ENCODE data around the gene SLC5A5.

DNA sequence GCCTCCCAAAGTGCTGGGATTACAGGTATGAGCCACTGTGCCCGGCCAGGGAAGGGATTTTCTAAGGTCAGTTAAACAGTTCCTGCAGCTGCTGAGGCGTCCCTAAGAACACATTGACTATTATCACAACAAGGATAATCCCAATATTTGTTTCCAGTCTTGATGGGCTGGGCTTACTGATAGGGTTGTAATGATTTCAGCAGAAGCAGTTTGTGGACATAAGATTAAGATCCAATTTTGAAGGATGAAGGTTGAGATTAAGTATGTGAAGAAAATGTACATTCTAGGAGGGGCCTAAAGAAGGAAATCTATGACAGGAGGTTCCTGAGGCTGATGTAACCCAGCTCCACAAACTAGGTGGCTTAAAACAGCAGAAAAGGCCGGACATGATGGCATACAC is 50.4 kb downstream of the SLC5A5 start:
- TF ChIP-seq, protein P1, sequence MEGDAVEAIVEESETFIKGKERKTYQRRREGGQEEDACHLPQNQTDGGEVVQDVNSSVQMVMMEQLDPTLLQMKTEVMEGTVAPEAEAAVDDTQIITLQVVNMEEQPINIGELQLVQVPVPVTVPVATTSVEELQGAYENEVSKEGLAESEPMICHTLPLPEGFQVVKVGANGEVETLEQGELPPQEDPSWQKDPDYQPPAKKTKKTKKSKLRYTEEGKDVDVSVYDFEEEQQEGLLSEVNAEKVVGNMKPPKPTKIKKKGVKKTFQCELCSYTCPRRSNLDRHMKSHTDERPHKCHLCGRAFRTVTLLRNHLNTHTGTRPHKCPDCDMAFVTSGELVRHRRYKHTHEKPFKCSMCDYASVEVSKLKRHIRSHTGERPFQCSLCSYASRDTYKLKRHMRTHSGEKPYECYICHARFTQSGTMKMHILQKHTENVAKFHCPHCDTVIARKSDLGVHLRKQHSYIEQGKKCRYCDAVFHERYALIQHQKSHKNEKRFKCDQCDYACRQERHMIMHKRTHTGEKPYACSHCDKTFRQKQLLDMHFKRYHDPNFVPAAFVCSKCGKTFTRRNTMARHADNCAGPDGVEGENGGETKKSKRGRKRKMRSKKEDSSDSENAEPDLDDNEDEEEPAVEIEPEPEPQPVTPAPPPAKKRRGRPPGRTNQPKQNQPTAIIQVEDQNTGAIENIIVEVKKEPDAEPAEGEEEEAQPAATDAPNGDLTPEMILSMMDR (IDR thresholded peaks at IDR 0.05 in 2 of 3, conservative IDR thresholded peaks at IDR 0.05 in 1 of 3; ENCODE audit: control insufficient read depth in 2 of 3, extremely low read depth in 1 of 3, insufficient read depth in 1 of 3, low read depth in 3 of 3, low read length in 3 of 3), result no peak
- TF ChIP-seq WRNIP1 (IDR thresholded peaks at IDR 0.05; ENCODE audit: borderline replicate concordance, low read depth, low read length) (no peak), CBFB (IDR thresholded peaks at IDR 0.05; ENCODE audit: low read depth) (no peak), CHD4 (IDR thresholded peaks at IDR 0.05) (no peak), POLR2A (IDR thresholded peaks at IDR 0.05; ENCODE audit: low read depth, low read length) (no peak), ZZZ3 (IDR thresholded peaks at IDR 0.05; ENCODE audit: control insufficient read depth, insufficient read length, low read depth) (no peak), MXI1 (IDR thresholded peaks at IDR 0.05; ENCODE audit: low read depth, low read length) (no peak), BCL11A (IDR thresholded peaks at IDR 0.05; ENCODE audit: low read depth, low read length) (no peak), MTA3 (IDR thresholded peaks at IDR 0.05; ENCODE audit: borderline replicate concordance, low read length) (no peak), JUND (IDR thresholded peaks at IDR 0.05; ENCODE audit: low read depth, low read length) (no peak), MYB (IDR thresholded peaks at IDR 0.05; ENCODE audit: borderline replicate concordance, low read depth, low read length) (no peak), SREBF1 (IDR thresholded peaks at IDR 0.05; ENCODE audit: low read length) (no peak)
- TF ChIP-seq, protein P2, sequence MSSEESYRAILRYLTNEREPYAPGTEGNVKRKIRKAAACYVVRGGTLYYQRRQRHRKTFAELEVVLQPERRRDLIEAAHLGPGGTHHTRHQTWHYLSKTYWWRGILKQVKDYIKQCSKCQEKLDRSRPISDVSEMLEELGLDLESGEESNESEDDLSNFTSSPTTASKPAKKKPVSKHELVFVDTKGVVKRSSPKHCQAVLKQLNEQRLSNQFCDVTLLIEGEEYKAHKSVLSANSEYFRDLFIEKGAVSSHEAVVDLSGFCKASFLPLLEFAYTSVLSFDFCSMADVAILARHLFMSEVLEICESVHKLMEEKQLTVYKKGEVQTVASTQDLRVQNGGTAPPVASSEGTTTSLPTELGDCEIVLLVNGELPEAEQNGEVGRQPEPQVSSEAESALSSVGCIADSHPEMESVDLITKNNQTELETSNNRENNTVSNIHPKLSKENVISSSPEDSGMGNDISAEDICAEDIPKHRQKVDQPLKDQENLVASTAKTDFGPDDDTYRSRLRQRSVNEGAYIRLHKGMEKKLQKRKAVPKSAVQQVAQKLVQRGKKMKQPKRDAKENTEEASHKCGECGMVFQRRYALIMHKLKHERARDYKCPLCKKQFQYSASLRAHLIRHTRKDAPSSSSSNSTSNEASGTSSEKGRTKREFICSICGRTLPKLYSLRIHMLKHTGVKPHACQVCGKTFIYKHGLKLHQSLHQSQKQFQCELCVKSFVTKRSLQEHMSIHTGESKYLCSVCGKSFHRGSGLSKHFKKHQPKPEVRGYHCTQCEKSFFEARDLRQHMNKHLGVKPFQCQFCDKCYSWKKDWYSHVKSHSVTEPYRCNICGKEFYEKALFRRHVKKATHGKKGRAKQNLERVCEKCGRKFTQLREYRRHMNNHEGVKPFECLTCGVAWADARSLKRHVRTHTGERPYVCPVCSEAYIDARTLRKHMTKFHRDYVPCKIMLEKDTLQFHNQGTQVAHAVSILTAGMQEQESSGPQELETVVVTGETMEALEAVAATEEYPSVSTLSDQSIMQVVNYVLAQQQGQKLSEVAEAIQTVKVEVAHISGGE (CRISPR knock-in tag; IDR thresholded peaks at IDR 0.05), result no peak
- TF ChIP-seq, protein P3, sequence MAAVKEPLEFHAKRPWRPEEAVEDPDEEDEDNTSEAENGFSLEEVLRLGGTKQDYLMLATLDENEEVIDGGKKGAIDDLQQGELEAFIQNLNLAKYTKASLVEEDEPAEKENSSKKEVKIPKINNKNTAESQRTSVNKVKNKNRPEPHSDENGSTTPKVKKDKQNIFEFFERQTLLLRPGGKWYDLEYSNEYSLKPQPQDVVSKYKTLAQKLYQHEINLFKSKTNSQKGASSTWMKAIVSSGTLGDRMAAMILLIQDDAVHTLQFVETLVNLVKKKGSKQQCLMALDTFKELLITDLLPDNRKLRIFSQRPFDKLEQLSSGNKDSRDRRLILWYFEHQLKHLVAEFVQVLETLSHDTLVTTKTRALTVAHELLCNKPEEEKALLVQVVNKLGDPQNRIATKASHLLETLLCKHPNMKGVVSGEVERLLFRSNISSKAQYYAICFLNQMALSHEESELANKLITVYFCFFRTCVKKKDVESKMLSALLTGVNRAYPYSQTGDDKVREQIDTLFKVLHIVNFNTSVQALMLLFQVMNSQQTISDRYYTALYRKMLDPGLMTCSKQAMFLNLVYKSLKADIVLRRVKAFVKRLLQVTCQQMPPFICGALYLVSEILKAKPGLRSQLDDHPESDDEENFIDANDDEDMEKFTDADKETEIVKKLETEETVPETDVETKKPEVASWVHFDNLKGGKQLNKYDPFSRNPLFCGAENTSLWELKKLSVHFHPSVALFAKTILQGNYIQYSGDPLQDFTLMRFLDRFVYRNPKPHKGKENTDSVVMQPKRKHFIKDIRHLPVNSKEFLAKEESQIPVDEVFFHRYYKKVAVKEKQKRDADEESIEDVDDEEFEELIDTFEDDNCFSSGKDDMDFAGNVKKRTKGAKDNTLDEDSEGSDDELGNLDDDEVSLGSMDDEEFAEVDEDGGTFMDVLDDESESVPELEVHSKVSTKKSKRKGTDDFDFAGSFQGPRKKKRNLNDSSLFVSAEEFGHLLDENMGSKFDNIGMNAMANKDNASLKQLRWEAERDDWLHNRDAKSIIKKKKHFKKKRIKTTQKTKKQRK (IDR thresholded peaks at IDR 0.05; ENCODE audit: low read depth, low read length), result no peak
